HG02798 (cell line): ENCODE measurements around the gene GAGE12J.
A peak's percentile ranks its signal among the peaks of the same experiment; 100 is the strongest.
"Not testable (repeated sequence)": the region's sequence is repeated elsewhere in the genome, so short reads cannot be mapped to it uniquely, and the experiment has no call there.

ENCODE experiments used
- ATAC-seq: cut with Tn5 transposase; IDR thresholded peaks from one replicate; pipeline ENCODE4 v1.9.1; 2021; ENCODE audit warnings: mild to moderate bottlenecking; ENCODE audit not compliant: unreplicated experiment, poor library complexity

GAGE12J gene

DNA sequence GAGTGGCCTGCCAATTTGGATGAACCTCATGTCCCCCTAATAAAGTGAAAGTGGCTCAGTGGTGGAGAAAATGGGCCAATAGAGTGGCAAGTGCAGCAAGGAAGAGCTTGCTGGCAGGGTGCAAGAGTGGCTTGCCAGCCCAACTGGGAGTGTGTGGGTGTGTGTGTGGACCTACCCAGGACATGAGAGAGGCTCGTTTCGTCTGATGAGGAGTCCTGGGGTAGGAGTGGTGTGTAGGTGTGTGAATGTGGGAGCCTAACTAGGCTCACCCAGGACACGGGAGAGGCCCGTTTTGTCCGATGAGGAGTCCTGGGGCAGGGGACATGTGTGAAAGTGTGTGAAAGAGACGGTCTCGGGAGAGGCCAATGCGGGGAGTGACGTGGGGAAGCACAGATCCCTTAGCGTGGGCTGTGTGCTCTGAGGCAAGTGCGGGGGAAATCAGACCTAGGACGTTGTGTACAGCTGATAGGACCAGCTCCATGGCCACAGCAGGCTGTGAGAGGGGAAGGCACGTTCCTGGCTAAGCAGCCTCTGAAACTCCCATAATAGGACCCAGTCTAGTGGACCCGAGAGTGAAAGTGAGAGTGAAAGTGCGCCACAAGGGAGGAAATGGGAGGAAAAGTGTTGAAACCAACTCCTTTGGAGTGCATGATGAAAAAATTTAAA is 13.1 kb upstream of the GAGE12J start:
- ATAC-seq, result peak; percentile 37

DNA sequence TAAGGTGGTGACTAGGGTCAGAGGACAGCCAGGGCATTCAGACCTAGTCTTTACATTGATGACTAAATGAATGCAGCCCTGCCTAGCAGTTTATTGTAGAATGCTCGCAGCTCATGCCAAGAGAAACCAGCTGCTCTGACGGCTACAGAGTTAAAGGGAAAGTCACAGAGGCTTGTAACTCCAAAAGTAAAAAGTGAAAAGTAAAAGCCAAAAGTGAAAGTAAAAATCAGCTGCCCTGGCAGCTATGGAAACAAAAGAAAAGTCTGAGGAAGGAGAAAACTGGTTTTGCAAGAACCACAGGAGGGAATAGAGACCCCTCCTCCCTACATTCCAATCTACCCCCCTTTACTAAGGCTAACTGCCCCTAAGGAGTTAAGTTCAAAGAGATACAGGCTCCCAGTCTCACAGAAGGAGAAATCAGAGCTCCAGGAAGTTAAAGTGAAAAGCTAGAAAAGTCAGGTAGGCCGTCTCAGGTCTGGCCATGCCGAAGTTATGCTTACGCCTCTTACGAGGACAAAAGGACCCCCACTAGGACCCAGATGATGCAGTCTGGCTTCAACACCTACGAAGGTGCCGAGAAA is 12.3 kb upstream of the GAGE12J start:
- no peak for ATAC-seq

GRCh38 chrX:49310371-49310770 is 11.5 kb upstream of the GAGE12J start:
- no peak for ATAC-seq

- no peak for ATAC-seq
Observed at GRCh38 chrX:49312176-49312575, 9.7 kb upstream of the GAGE12J start.

DNA sequence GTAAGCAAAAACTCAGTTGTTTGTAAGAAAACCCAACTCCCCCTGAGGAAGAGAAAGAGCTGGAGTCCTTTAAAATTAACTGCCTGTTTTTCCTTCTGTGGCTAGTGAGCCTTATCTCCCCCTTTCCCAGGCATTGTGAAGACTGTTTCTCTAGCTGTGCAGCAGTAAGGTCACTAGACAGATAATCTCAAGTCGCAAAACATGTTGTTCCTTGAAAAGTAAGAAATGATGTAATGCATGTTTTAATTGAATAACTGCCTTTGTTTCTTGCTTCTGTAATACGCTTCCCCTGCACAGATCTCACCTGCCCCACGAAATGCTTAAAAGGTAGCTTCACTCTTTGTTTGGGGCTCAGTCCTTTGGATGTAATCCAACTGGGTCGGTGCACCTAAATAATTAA is 5.8 kb upstream of the GAGE12J start:
- no peak for ATAC-seq

GRCh38 chrX:49322266-49322665 is 429 bp downstream of the GAGE12J start:
- ATAC-seq, result not testable (repeated sequence)

DNA sequence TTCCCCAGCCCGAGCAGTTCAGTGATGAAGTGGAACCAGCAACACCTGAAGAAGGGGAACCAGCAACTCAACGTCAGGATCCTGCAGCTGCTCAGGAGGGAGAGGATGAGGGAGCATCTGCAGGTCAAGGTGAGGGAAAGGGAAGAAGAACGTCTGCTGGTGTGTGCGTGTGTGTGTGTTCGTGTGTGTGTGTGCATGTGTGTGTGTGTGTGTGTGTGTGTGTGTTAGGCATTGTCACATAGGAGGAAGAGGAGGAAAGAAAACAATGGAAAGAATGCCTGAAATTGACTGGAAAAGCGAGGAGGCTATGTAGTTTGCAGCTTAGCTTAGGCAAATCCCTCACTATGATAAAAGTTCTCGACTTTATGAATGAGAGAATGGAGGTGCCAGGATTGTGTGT is 1.9 kb downstream of the GAGE12J start:
- ATAC-seq, result not testable (repeated sequence)

DNA sequence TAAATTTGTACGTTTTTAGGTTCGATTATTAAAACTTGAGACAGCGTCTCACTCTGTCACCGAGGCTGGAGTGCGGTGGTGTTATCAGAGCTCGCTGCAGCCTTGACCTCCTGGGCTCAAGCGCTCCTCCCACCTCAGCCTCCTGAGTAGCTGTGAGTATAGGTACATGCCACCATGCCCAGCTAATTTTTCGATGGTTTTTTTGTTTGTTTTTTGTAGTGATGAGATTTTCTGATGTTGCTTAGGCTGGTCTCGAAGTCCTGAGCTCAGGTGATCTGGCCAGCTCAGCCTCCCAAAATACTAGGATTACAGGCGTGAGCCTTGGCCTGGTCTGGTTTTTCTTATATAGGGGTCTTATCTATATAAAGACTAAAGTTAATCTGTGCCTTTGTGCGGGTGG is 8.6 kb downstream of the GAGE12J start:
- not testable (repeated sequence) for ATAC-seq

GRCh38 chrX:49331282-49331681 is 9.4 kb downstream of the GAGE12J start, which contains the start of gene GAGE13:
TSS of gene GAGE13 (plus strand) at chrX:49331582. CDS start at chrX:49332738, 1,156 bp downstream.
- not testable (repeated sequence) for ATAC-seq

GRCh38 chrX:49331841-49332240 is 10.0 kb downstream of the GAGE12J start:
- ATAC-seq, result not testable (repeated sequence)

DNA sequence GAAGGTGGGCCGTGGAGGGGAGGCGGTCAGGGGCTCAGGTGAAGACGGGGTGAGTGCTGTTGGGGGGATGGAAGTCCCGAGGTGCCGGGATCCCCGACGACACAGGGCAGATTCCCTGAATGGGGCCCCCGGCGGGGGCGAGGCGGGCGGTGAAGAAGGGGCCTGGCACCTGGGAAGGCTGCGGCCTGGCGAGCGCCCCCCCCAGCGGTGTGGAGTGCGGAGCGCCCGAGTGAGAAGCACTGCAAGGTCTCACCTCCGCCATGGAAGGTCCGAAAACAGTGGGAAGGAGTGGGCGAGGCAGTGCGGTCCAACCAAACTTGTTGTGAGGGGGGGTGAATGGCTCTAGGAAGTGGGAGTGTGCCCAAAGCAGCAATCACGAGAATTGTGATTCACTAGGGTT is 19.6 kb downstream of the GAGE12J start:
- not testable (repeated sequence) for ATAC-seq

DNA sequence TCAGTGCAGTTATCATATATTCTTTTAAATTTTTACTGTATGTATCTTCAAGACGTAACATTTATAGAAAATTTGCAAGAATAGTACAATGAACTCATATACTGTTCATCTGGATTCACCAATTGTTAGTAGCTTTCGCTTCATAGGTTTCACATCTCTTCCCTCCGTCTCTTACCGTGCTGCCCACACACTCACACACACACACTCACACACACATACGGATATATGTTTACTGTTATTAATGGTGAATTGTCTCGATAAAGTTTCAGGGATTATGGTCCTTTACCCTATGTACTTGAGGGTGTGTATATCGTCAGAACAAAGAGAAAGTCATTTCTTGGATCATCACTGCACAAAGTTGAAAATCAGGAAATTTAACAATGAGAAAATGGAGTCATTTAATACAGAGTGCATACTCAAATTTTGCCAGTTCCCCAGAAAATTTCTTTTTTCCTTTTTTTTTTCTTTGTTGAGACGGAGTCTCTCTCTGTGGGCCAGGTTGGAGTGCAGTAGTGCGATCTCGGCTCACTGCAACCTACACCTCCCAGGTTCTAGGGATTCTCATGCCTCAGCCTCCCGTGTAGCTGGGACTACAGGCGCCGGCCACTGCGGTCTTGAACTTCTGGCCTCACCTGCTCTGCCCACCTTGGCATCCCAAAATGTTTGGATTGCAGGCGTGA is 22.8 kb downstream of the GAGE12J start:
- not testable (repeated sequence) for ATAC-seq

DNA sequence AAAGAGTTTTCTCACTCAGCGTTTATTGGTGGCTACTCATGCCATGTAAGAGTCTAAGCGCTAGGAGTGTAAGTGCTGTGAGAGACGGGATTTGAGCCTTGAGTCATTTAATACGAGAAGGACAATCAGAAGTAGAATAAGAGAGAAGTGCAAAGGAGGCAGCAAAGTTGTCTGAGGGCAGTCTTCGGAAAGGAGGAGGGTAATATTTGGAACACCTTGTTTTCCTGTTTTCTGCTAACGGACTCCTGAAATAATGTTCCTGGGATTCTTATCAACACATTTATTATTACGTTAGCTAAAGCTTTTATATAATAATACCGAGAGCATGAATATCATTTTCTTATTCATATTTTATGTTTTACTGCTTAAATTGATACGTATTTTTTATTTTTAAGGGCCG is 23.6 kb downstream of the GAGE12J start:
- ATAC-seq, result not testable (repeated sequence)

- not testable (repeated sequence) for ATAC-seq
Observed at GRCh38 chrX:49346150-49346549, 24.3 kb downstream of the GAGE12J start.
